SHP77 (cell line): ENCODE results near the gene SLC2A4RG.
A peak's percentile ranks its signal among the peaks of the same experiment; 100 is the strongest.

ENCODE experiments used
- DNase-seq, 2 experiments: peaks; one replicate each; lab custom pipeline; 2025; lab: John Stamatoyannopoulos, UW

Gene SLC2A4RG

DNA sequence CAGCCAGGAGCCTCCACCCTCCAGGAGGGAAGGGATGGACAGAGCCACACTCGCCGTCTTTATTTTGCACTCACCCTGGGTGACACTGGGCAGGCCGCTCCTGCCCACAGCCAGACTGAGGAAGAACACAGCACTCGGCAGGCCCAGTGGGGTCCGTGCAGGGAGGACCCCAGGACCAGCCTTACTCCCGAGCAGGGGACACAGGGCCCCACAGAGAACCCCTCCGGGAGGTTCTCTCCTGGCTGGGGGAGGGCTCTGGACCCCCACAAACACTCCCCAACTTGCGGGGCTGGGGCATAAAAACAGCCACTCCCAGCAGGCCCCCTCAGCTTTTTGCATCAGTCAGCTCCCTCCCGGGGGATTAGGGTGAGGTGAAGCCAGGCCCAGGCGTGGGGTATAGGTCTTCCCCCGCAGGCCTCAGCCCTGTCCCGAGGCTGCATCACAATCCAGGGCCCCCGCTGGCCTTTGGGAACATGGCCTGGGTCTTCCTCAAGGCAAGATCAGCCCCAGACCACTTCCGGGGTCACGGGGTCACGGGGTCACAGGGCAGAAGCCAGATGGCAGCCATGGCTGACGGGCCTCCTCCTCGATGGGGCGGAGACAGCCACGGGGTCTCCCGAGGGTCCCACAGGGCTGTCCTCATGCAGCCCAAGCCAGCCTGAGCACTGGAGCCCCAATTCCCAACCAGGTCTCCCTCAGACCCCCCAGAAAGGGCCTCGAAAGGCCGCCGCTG, 39.9 kb upstream of the SLC2A4RG start:
- DNase-seq: no peak

GRCh38 chr20:63700199-63701050, 39.2 kb upstream of the SLC2A4RG start:
- DNase-seq: no peak

DNA sequence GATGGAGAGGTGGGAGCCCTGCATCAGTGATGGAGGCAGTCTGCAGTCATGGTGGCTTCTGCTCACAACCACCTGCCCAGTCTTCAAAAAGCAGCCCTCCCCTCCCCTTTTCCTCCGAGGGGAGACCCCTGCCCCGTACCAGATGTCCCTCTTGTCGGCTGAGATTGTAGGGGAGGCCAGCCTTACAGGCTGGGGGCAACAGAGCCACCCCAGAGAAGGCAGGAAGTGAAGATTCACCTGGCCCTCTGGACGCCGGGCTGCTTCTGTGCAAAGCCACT, 38.6 kb upstream of the SLC2A4RG start:
- DNase-seq: no peak

DNA sequence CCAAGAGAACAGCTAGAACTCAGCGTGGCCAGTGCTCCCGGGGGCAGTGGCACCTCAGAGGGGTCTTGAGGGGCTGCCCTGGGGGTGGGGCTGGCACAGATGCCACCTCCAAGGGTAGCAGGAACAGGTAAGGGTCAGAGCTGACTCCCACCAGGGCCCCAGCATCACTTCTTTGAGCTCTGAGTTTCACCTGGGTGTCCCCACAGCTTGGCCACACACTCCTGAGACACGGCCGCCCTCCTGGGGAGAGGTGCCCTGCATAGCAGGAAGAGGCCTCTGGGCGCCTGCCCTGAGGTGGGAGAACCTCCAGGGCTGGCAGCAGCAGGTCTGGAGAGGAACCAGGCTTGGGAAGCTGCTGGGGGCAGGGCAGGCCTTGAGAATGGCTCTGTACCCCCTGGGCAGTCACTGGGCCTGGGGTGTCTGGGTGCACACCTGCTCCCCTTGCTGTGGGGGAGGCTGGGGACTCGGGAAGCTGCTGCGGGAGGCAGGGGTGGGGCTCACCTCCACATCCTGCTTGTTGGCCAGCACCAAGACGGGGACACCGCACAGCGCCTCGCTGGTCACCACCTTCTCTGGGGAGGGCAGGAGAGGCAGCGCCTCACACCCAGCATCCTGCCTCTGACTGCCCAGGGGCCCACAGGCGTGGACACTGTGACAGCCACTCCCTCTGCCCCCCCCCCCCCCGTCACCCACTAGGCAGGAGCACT, 38.1 kb upstream of the SLC2A4RG start:
- no peak for DNase-seq

GRCh38 chr20:63702036-63702665, 37.4 kb upstream of the SLC2A4RG start:
- DNase-seq: no peak

GRCh38 chr20:63702751-63703470, 36.7 kb upstream of the SLC2A4RG start:
- DNase-seq: no peak

DNA sequence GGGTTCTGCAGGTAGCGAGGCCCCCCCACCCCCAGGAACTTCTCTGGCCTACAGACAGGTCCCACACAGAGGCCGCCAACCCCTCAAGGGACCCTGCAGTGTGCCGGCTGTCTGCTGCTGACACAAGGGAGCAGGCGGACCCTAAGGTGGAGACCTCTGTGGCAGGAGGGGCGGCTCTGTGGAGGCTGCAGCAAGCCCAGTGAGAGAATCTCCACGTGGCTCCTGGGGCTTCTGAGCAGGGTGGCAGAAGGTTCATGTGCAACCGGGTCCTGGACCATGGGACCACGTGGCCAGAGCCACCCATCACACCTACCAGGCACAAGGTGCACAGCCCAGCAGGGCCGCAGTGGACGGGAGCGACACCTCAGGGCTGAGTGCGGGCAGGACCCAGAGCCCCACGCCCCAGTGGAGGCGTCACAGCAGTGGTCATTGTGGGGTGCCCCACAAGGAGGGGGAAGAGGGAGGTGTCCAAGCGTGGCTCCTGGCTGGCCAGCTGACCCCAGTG, 36.1 kb upstream of the SLC2A4RG start:
- no peak for DNase-seq

GRCh38 chr20:63703976-63704748, 35.4 kb upstream of the SLC2A4RG start:
- DNase-seq: no peak

DNA sequence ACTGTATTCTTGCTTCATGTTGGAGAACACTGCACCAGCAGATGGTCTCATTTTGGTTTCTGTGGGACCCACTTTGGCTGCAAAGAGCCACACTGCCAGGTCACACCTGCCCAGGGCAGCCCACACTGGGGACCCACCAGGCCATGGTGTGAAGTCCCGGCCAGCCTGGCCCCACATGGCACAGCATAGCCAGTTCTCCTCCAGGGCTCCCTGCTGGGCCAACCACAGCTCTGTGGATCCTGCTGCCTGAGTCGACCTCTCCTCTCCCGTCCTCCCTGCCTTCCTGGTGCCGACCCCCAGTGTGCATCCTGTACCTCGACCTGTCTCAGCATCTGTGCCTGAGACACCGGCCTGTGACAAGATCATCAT, 34.8 kb upstream of the SLC2A4RG start:
- DNase-seq: no peak

- no peak for DNase-seq
Observed at GRCh38 chr20:63705232-63706026, 34.1 kb upstream of the SLC2A4RG start.

GRCh38 chr20:63706027-63706695, 33.4 kb upstream of the SLC2A4RG start:
- DNase-seq: no peak

GRCh38 chr20:63706852-63707557, 32.6 kb upstream of the SLC2A4RG start:
- DNase-seq: peak in 1 of 2 experiments; percentile 47

GRCh38 chr20:63707558-63708300, 31.8 kb upstream of the SLC2A4RG start, which contains the start of the genes ARFRP1 and ZGPAT:
Gene ARFRP1, minus strand, starts transcription at chr20:63707976. Its CDS starts 885 bp downstream, at chr20:63707091.
Gene ZGPAT, plus strand, starts transcription at chr20:63708039. Its CDS starts 542 bp downstream, at chr20:63708581.
- DNase-seq: peak; percentile 82 to 94

GRCh38 chr20:63708301-63709148, 31.1 kb upstream of the SLC2A4RG start:
- peak in 1 of 2 experiments; percentile 49 for DNase-seq

DNA sequence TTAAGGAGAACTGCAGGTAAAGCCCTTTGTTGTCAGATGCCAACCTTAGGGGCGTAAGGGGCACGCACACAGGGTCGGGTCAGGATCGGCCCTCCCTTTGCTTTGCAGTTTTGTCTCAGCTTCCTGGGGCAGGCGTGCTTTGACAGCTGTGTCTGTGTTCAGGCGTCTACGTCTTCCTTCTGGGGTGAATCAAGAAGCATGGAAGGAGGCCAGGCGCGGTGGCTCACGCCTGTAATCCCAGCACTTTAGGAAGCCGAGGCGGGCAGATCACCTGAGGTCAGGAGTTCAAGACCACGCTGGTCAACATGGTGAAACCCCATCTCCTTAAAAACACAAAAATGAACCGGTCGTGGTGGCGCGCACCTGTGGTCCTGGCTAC, 30.4 kb upstream of the SLC2A4RG start:
- DNase-seq: no peak

GRCh38 chr20:63711085-63711645, 28.4 kb upstream of the SLC2A4RG start:
- DNase-seq: no peak

DNA sequence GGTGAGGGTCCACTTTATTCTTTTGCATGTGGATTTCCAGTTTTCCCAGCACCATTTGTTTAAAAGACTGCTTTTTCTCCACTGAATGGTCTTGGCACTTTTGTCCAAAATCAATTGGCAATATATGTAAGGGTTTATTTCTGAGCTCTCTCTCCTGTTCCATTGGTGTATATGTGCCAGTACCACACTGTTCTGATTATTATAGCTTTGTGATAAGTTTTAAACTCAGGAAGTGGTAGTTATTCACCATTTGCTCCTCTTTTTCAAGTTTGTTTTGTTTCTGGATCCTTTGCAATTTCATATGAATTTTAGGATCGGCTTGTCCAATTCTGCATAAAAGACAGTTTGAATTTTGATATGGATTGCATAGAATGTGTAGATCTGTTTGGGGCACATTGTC, 27.4 kb upstream of the SLC2A4RG start:
- no peak for DNase-seq
